HG03196 (cell line): Measurements from ENCODE around the gene PJVK.
"Not testable (repeated sequence)": the region's sequence is repeated elsewhere in the genome, so short reads cannot be mapped to it uniquely, and the experiment has no call there.

Experiments used
- ATAC-seq: cut with Tn5 transposase; IDR thresholded peaks from one replicate; pipeline ENCODE4 v1.9.1; 2021; ENCODE audit not compliant: unreplicated experiment

Gene PJVK

DNA sequence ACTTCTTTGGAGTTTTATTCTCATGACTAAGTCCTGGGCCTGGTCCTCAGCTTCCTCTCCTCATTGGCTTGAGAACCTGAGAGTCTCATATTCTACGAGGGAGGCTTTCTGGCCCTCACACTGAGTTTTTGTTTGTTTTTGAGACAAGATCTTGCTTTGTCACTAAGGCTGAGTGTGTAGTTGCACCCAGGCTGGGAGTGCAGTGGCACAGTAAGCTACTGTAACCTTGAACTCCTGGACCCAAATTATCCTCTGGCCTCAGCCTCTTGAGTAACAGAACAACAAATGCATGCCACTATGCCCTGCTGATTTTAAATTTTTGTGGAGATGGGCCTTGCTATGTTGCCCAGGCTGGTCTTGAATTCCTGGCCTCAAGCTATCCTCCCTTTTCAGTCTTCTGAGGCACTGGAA, 22.8 kb upstream of the PJVK start:
- no peak for ATAC-seq

- ATAC-seq = no peak
Observed at GRCh38 chr2:178429336-178429735, 21.8 kb upstream of the PJVK start.

- ATAC-seq = no peak
Observed at GRCh38 chr2:178436662-178437061, 14.5 kb upstream of the PJVK start.

- no peak for ATAC-seq
Observed at GRCh38 chr2:178441426-178441825, 9.8 kb upstream of the PJVK start.

DNA sequence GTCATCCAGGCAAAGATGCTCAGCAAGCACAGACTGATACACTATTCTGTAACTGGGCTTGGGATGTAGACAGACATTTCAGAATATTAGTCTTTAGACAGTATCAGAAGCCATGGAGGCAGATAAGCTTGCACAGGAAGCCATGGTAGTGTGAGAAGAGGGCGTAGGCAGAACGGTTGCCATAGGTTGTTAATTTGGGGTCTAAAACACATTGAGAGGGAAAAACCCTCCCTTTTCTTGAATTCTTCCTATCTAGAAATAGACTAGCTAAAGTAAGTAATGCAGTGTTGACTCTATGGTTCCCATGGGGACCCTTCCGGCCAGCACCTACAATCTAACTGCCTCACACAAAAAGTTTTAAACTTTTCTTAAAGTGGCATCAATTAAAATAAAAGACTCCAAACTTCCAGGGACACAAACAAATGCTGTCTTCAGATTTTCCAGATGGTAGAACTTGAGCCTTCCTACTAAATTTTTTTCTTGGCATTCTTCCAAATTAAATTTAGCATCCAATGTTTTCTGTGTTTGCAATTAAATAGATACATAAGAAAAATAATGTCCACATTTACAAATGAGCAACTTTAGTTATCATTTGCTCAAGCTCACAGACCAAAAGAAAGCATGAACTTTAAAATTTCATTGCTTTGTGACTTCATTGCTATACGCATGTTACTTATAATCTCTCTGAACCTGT, 2.1 kb upstream of the PJVK start:
- ATAC-seq = no peak

DNA sequence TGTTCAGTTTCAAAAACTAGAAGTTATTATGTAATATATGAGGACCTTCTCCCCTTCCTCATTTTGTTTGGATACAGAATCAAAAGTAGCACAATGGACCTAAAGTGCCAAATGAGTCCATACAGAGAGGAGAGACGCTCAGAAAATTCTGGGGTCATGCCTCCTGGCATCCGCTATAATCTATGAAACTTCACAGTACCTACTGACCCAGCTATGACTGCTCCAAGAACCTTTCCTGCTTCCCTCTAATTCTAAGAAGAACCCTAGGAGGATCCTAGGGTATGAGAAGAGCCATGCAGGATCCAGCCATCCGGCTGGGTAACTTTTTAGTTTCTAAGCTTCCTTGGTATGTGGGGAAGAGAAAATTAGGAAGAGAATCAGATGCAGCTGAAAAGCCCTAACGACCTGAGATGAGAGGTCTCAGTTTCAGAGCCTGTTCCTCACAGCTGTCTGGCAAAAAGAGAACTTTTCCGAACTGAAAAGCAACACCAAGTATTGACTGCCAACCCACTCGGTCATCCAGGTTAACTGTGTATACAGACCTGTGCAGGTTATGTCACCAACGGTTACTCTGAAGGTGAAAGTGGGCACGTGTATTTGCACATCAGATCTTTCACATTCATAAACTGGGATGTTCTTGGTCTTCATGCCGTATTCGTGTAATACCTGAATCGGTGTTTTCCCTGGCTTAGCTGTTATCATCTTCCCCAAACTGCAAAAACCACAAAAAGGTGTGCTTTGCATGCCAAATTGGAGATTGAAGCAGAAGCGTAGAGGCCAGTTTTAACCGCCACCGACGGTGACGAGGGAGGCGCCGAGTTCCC, 1.3 kb upstream of the PJVK start:
- peak; percentile 3 for ATAC-seq

DNA sequence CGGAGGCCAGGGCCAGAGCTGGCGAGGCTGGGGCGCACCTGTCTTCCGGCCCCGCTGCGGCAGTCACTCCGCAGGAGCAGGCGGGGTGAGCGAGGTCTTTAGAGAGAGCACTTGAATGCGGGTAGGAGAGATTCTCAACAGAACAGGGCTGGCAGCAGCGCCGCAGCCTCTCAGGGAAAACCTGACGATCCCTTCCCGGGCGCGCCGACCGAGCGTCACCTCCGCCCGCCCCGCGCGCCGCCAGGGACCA, 729 bp upstream of the PJVK start:
- peak; percentile 48 for ATAC-seq

- ATAC-seq = no peak
Observed at GRCh38 chr2:178452334-178452733, 1.2 kb downstream of the PJVK start.

DNA sequence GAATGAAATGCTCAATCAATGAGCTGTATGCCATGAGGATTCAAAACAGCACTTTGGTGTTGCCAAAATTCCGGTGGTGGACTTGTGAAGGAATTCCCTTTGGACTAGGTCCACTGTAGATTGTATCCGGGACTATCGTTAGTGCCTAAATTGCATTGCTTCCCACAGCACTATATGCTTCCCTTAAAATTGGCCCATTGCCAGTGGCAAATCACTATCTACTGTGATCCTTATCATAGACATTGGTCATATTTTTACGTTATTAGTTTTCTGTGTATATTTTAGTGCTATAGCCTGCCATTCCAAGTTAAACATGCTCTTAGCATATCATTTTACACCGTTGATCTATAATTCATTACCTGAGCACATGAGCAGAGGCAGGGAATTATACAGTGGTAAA, 1.7 kb downstream of the PJVK start:
- ATAC-seq = no peak

DNA sequence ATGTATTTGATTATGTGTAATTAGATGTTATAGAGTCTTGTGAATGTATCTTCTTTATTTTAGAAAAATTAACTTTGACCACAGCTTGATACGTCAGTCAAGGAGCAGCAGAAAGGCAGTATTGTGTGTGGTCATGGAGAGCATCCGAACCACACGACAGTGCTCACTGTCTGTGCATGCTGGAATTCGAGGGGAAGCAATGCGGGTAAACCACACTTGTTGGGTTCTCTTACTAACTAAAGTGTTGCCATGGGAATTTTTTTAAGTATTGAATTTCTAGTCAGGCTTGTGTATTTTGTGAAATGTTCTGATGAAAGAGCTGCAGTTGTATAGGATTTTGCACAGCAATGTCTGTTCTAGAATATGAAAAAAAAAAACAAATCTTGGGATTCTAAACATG, 4.8 kb downstream of the PJVK start:
- ATAC-seq = no peak

DNA sequence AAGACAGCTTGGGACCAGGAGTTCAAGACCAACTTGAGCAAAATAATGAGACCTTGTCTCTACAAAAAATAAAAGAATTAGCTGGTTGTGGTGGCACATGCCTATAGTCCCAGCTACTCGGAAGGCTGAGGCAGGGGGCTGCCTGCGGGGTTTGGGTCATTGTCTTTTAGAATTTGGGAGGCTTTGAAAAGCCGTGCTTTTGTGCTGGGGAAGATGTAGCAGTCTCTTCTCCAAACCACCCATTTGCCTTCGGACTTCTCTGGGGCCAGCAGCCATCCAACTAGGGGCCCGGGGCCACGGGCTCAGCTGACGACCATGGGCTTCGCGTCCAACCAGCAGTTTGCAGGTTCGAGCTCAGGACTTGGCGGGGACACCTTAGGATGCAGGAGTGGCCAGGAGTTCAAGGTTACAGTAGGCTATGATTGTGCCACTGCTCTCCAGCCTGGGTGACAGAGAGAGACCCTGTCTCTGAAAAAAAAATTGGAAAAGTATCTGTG, 6.3 kb downstream of the PJVK start:
- no peak for ATAC-seq

DNA sequence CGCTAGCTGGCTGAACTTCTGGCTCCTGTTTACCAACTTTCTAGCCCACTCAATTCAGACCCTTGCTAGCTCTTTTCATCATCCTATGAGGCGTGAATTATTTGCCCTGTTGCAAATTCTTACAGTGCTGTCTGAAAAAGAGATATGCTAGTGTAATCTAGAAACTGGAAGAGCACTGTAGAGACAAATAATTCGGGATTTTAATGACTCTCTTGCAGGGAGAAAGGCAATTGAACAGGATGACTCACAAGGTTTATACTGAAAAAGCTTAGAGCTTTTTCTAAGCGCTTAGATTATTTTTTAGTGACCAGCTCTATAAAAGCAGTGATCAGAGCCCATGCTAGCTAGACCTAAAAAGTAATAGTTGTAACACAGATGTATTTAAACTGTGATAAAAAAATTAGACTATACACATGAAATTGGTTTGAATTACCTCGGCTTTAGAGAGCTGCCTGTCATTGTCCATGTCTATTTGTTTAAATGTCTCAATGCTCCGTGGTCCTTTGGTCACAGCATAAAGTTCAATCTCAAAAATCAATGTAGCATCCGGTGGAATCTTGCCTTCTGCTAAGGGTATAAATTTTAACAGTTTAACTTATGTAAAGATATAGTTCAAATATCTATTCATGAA, 18.2 kb downstream of the PJVK start:
- no peak for ATAC-seq

- ATAC-seq = not testable (repeated sequence)
Observed at GRCh38 chr2:178471313-178471712, 20.1 kb downstream of the PJVK start.

- ATAC-seq = no peak
Observed at GRCh38 chr2:178473373-178473772, 22.2 kb downstream of the PJVK start.

DNA sequence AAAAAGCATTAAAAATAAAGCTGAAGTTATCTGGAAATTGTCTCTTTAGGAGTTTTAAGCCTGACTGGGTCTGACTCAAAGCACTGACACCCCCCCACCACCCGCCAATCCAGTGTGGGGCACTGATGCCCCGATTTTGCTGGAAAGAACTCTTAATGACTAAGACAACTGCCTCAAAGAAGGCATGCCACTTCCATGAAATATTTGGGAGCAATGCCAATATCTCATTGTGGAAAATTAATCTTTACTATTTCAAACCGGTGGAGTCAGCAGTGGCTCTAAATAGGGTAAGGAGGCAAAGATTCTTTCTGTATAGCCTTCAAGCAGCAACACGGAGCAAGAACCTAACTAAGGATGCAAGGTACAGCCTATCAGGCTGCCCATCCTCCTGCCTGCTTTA, 22.8 kb downstream of the PJVK start:
- ATAC-seq = no peak

GRCh38 chr2:178474560-178474959, 23.4 kb downstream of the PJVK start:
- ATAC-seq = no peak

GRCh38 chr2:178476477-178476876, 25.3 kb downstream of the PJVK start:
- ATAC-seq = no peak

DNA sequence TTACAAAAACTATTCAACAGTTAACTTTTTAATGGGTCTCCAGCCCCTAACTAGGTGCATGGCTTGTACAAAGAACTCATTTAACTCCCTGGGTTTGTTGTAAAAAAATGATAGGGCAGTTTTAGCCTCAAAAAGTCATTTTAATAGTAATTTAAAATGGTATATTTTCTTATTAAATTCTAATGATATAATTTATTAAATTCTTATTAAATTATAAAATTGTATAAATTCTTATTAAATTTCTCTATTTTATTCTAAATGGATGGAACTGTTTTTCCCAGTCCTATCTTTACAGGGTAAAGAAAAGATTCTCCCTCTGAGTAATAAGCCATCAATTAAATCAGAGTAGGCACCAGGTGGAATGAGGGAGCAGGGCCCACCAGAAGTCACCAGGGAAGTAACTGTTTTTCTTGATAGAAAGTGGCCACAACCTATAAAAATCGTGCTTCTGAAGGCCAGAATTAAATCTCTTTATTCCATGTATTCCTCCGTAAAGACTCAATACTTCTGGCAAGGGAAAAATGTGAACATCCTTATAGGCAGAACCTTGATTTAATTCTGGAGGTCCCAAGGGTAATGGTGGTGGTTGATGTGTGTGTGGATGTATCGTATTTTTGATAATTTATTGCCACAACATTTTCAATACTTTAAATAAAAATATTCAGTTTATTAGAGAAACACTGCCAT, 26.4 kb downstream of the PJVK start:
- ATAC-seq = no peak

- ATAC-seq = no peak
Observed at GRCh38 chr2:178478130-178478438, 26.9 kb downstream of the PJVK start.

DNA sequence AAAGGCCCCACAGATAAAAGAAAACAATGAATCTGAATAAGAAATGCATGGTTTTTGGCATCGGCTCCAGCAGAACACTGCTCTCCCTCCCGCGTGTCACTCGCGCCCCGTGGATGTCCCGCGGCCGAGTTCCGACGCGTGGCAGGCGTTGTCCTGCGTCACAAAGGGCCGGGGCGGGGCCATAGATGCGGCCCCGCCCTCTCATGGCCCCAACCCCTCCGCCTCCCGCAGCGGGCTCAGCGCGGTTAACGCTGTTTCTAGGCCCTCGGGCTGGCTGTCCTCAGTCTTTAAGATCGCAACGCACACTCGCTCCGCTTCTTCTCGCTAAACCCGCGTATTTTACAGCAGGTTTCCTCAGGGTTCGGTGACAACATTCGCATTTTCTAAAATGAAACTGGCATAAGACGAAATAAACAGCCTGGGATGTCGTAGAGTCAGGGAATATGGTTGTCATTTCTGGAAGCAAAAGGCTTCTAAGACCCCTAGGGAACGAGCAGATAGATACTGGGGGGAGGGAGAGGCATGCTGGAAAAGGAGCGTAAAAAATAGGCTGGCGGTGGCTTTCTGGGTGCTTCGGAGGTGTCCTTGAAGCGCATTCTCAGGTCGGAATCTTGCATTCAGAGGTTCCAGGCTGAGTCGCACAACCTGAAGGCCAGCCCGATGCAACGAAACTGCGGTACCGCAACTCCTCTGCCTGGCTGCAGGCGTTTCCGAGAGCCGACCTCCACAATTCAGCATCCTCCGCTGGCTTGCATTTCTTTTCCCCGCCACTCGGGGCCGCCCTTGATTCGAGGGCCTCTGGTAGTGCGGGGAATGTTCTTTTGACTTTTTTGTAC, 27.5 kb downstream of the PJVK start, which contains the start of gene FKBP7:
FKBP7 (minus strand) TSS at position 162 of the 836 bp plus-strand sequence; CDS start at position 61, 101 bp downstream.
- peak; percentile 46 for ATAC-seq

GRCh38 chr2:178479275-178479616, 28.1 kb downstream of the PJVK start:
- ATAC-seq = no peak
